A549 (cell line): Measurements from ENCODE around the gene KCNQ2.

ENCODE experiments used
- BHLHE40 ChIP-seq: IDR thresholded peaks from 2 replicates; pipeline ENCODE4 v1.6.1; 2012; ENCODE audit warnings: low read depth, low read length, inconsistent platforms
- CBX8 ChIP-seq: fragments of 200-600 bp; sonication (generic); IDR thresholded peaks from 2 replicates; pipeline ENCODE4 v1.6.1; 2016
- CEBPB ChIP-seq, 2 experiments: fragments of >200 bp in 1 of 2; sonication (Bioruptor Twin) in 1 of 2; formaldehyde crosslinking in 1 of 2; IDR thresholded peaks; 2 replicates each; pipeline ENCODE4 v1.6.1; 2012 to 2016
- CTCF ChIP-seq: fragments of >200 bp; sonication (Bioruptor Twin); formaldehyde crosslinking; IDR thresholded peaks from 3 replicates; pipeline ENCODE4 v1.5.1; 2016
- EP300 ChIP-seq, 2 experiments: fragments of >200 bp; sonication (Bioruptor Twin); formaldehyde crosslinking; IDR thresholded peaks; 2 replicates in 1 of 2; 3 replicates in 1 of 2; pipeline ENCODE4 v1.6.1; 2016 to 2017
- FOSB ChIP-seq: fragments of 250-450 bp; sonication (Bioruptor Pico); IDR thresholded peaks from 2 replicates; pipeline ENCODE4 v1.5.0; 2020; ENCODE audit warnings: mild to moderate bottlenecking, moderate library complexity
- HOXA7 ChIP-seq: fragments of 250-450 bp; sonication (Bioruptor Pico); IDR thresholded peaks from 2 replicates; pipeline ENCODE4 v1.5.0; 2020; ENCODE audit warnings: mild to moderate bottlenecking, moderate library complexity
- JUNB ChIP-seq: fragments of >200 bp; sonication (Bioruptor Twin); formaldehyde crosslinking; IDR thresholded peaks from 2 replicates; pipeline ENCODE4 v1.6.1; 2016
- KDM5A ChIP-seq: fragments of 200-600 bp; sonication (generic); IDR thresholded peaks from 2 replicates; pipeline ENCODE4 v1.6.1; 2016; ENCODE audit warnings: antibody characterized with exemption, mild to moderate bottlenecking
- RAD21 ChIP-seq, 2 experiments: fragments of >200 bp in 1 of 2; sonication (Bioruptor Twin) in 1 of 2; formaldehyde crosslinking in 1 of 2; IDR thresholded peaks in 1 of 2; conservative IDR thresholded peaks in 1 of 2; 2 replicates in 1 of 2; 3 replicates in 1 of 2; pipeline ENCODE4 v1.6.1; 2012 to 2018; ENCODE audit warnings: inconsistent platforms in 1 of 2
- REST ChIP-seq: fragments of 200-600 bp; sonication (generic); IDR thresholded peaks from 2 replicates; pipeline ENCODE4 v1.6.1; 2016; ENCODE audit warnings: antibody characterized with exemption, mild to moderate bottlenecking, moderate library complexity
- RFX5 ChIP-seq: fragments of 450-650 bp; IDR thresholded peaks from 2 replicates; pipeline ENCODE4 v1.7.1; 2014; ENCODE audit warnings: antibody characterized with exemption, mild to moderate bottlenecking, moderate library complexity
- SMC3 ChIP-seq: fragments of >200 bp; sonication (Bioruptor Twin); formaldehyde crosslinking; IDR thresholded peaks from 3 replicates; pipeline ENCODE4 v1.6.1; 2018; ENCODE audit warnings: inconsistent platforms

GRCh38 chr20:63384336-63384735, 88.1 kb downstream of the KCNQ2 start:
- TF ChIP-seq HOXA7 (CRISPR knock-in tag): no peak
- no peak for TF ChIP-seq EP300 (IDR thresholded peaks at IDR 0.05)
- no peak for TF ChIP-seq RFX5
- TF ChIP-seq JUNB: no peak
- no peak for TF ChIP-seq CTCF
- TF ChIP-seq FOSB: no peak
- no peak for TF ChIP-seq CBX8
- TF ChIP-seq SMC3: no peak
- TF ChIP-seq REST: no peak
- TF ChIP-seq CEBPB (IDR thresholded peaks at IDR 0.05): no peak
- TF ChIP-seq RAD21 (conservative IDR thresholded peaks at IDR 0.05 in 1 of 2, IDR thresholded peaks at IDR 0.05 in 1 of 2): no peak
- TF ChIP-seq KDM5A: no peak
- TF ChIP-seq BHLHE40: no peak
